HEK293 (cell line): Measurements from ENCODE around the gene ERBIN.

Experiments
- BCL6B ChIP-seq: fragments of 450-650 bp; formaldehyde crosslinking; IDR thresholded peaks from 2 replicates; pipeline ENCODE4 v1.5.1; 2017; ENCODE audit warnings: missing biosample characterization, missing genetic modification characterization
- CTCF ChIP-seq: fragments of 450-650 bp; formaldehyde crosslinking; IDR thresholded peaks from 2 replicates; pipeline ENCODE4 v1.5.1; 2016; ENCODE audit warnings: missing biosample characterization, missing genetic modification characterization
- EGR2 ChIP-seq: fragments of 450-650 bp; formaldehyde crosslinking; IDR thresholded peaks from 2 replicates; pipeline ENCODE4 v1.5.1; 2016; ENCODE audit warnings: low read depth, missing biosample characterization, missing genetic modification characterization
- PBX3 ChIP-seq: sonication (generic); formaldehyde crosslinking; IDR thresholded peaks from 2 replicates; pipeline ENCODE4 v1.8.1; 2022; ENCODE audit warnings: mild to moderate bottlenecking, moderate library complexity, missing genetic modification reagents
- SP2 ChIP-seq: fragments of 450-650 bp; formaldehyde crosslinking; IDR thresholded peaks from 2 replicates; pipeline ENCODE4 v1.5.1; 2016; ENCODE audit warnings: missing biosample characterization, missing genetic modification characterization
- ZBTB11 ChIP-seq: fragments of 450-650 bp; formaldehyde crosslinking; conservative IDR thresholded peaks from 2 replicates; pipeline ENCODE4 v1.5.1; 2016; ENCODE audit warnings: low read depth, missing biosample characterization, missing genetic modification characterization
- ZNF114 ChIP-seq: fragments of 450-650 bp; formaldehyde crosslinking; IDR thresholded peaks from 2 replicates; pipeline ENCODE4 v1.5.0; 2017; ENCODE audit warnings: missing biosample characterization, missing genetic modification characterization
- ZNF398 ChIP-seq: fragments of 450-650 bp; formaldehyde crosslinking; IDR thresholded peaks from 2 replicates; pipeline ENCODE4 v1.5.1; 2017; ENCODE audit warnings: missing biosample characterization, missing genetic modification characterization
- ZNF549 ChIP-seq: fragments of 450-650 bp; IDR thresholded peaks from 2 replicates; pipeline ENCODE4 v1.5.1; 2018; ENCODE audit warnings: missing biosample characterization, missing genetic modification characterization, mild to moderate bottlenecking, inconsistent platforms, moderate library complexity

GRCh38 chr5:65892801-65893200 lies 33.6 kb upstream of the ERBIN start:
- no peak for TF ChIP-seq ZNF114 (tag by site-specific recombination)
- no peak for TF ChIP-seq ZNF398
- TF ChIP-seq EGR2 = no peak
- TF ChIP-seq CTCF = no peak
- no peak for TF ChIP-seq PBX3 (CRISPR knock-in tag)
- no peak for TF ChIP-seq ZNF549 (tag by site-specific recombination)
- no peak for TF ChIP-seq SP2 (tag by site-specific recombination)
- no peak for TF ChIP-seq ZBTB11 (tag by site-specific recombination)
- no peak for TF ChIP-seq BCL6B (tag by site-specific recombination)
